GM12878 (cell line): ENCODE results near the gene ZNF335. TPM values are rescaled to one million over a fixed set of nuclear protein-coding genes. Genes with fewer than 3 reads are reported as not detected.

ENCODE experiments used
- ATF7 ChIP-seq: fragments of 450-650 bp; IDR thresholded peaks from 2 replicates; pipeline ENCODE4 v1.6.1; 2016; ENCODE audit warnings: low read depth, mild to moderate bottlenecking
- BCL11A ChIP-seq: IDR thresholded peaks from 2 replicates; pipeline ENCODE4 v1.6.1; 2011; ENCODE audit warnings: low read depth, low read length
- BCL3 ChIP-seq: IDR thresholded peaks from 2 replicates; pipeline ENCODE4 v1.6.1; 2011; ENCODE audit warnings: borderline replicate concordance, low read depth, mild to moderate bottlenecking, moderate library complexity, low read length; ENCODE audit not compliant: insufficient read depth, poor library complexity, severe bottlenecking
- CBX3 ChIP-seq: fragments of 200-600 bp; sonication (generic); IDR thresholded peaks from 2 replicates; pipeline ENCODE4 v1.6.1; 2016; ENCODE audit warnings: low read depth, borderline replicate concordance
- E2F4 ChIP-seq: IDR thresholded peaks from 2 replicates; pipeline ENCODE4 v1.6.1; 2012; ENCODE audit warnings: low read depth, low read length, improper control_type of control experiment
- E2F8 ChIP-seq: fragments of 450-650 bp; IDR thresholded peaks from 2 replicates; pipeline ENCODE4 v1.6.1; 2018; ENCODE audit warnings: mild to moderate bottlenecking, low read depth, moderate library complexity; ENCODE audit not compliant: partially characterized antibody
- E4F1 ChIP-seq: fragments of 450-650 bp; IDR thresholded peaks from 2 replicates; pipeline ENCODE4 v1.6.1; 2018; ENCODE audit warnings: borderline replicate concordance, mild to moderate bottlenecking; ENCODE audit not compliant: partially characterized antibody
- EGR1 ChIP-seq, 2 experiments: IDR thresholded peaks; 1 replicate in 1 of 2; 2 replicates in 1 of 2; pipeline ENCODE4 v1.6.1; 2011 to 2012; ENCODE audit warnings: low read depth in 2 of 2, low read length in 2 of 2, borderline replicate concordance in 1 of 2, mild to moderate bottlenecking in 1 of 2, moderate library complexity in 1 of 2
- NBN ChIP-seq: fragments of 450-650 bp; IDR thresholded peaks from 2 replicates; pipeline ENCODE4 v1.6.1; 2016
- PKNOX1 ChIP-seq: fragments of 450-650 bp; IDR thresholded peaks from 2 replicates; pipeline ENCODE4 v1.6.1; 2016; ENCODE audit warnings: mild to moderate bottlenecking
- RB1 ChIP-seq: fragments of 450-650 bp; formaldehyde crosslinking; IDR thresholded peaks from 2 replicates; pipeline ENCODE4 v1.6.1; 2017; ENCODE audit warnings: mild to moderate bottlenecking, borderline replicate concordance
- SP1 ChIP-seq: IDR thresholded peaks from one replicate; pipeline ENCODE4 v1.6.1; 2011; ENCODE audit warnings: low read depth, low read length
- STAT1 ChIP-seq: fragments of 450-650 bp; conservative IDR thresholded peaks from 2 replicates; pipeline ENCODE4 v1.6.1; 2014; ENCODE audit warnings: antibody characterized with exemption, mild to moderate bottlenecking
- STAT3 ChIP-seq: IDR thresholded peaks from 2 replicates; pipeline ENCODE4 v1.6.1; 2011; ENCODE audit warnings: low read depth, low read length, improper control_type of control experiment
- USF2 ChIP-seq: IDR thresholded peaks from 2 replicates; pipeline ENCODE4 v1.6.1; 2011; ENCODE audit warnings: low read depth, low read length, improper control_type of control experiment, borderline replicate concordance
- ZBED1 ChIP-seq: IDR thresholded peaks from 2 replicates; pipeline ENCODE4 v1.6.1; 2016; ENCODE audit warnings: borderline replicate concordance
- ZBTB33 ChIP-seq: fragments of 450-650 bp; IDR thresholded peaks from 2 replicates; pipeline ENCODE4 v1.6.1; 2017; ENCODE audit warnings: mild to moderate bottlenecking
- polyA plus RNA-seq, 11 experiments: library from polyadenylated mRNA; depleted of rRNA in 4 of 11; unstranded in 6 of 11; stranded (reverse) in 5 of 11; fragments of >200 nt; fragmentation: Nextera tagmentation in 4 of 11; fragmentation: Illumina TruSeq in 1 of 11; extraction: Ambion mirVana in 4 of 11; extraction: Trizol in 1 of 11; gene quantifications; 1 replicate in 1 of 11; 2 replicates in 10 of 11; pipeline versions ENCODE4 v1.2.1 to v1.2.3, GENCODE V29; 2011 to 2016; ENCODE audit warnings: inconsistent platforms in 2 of 11, missing spikeins in 2 of 11, low read depth in 1 of 11
- total RNA-seq, 4 experiments: library from RNA; depleted of rRNA in 3 of 4; stranded (reverse); fragments of >200 nt in 3 of 4; fragmentation: Illumina TruSeq in 1 of 4; extraction: Trizol in 1 of 4; gene quantifications; 2 replicates each; pipeline versions ENCODE4 v1.2.1 to v1.2.3, GENCODE V29; 2013 to 2021

The ZNF335 gene
- total and polyA plus RNA-seq, 10 of the 15 experiments (the other 5 are each of a cell fraction or from before 2014, with no cell fraction given), result 0.74 to 30.1 (median 14.5) TPM

- TF ChIP-seq ZBTB33 (0 out of 2 replicates have a peak, but pooled peaks have one; percentile 34), BCL11A (no peak), E4F1 (no peak), STAT1 (no peak), E2F4 (no peak), NBN (no peak), PKNOX1 (peak; percentile 51), USF2 (no peak), E2F8 (no peak), ATF7 (no peak), SP1 (no peak), CBX3 (no peak), ZBED1 (no peak), RB1 (peak; percentile 32; the same call in 1 of the 2 replicates), BCL3 (no peak), STAT3 (no peak), EGR1 (IDR thresholded peaks at IDR 0.05; ENCODE audit: borderline replicate concordance in 1 of 2, low read depth in 2 of 2, low read length in 2 of 2) (no peak)
These were observed 42.0 kb upstream of the ZNF335 start (continued) for GRCh38 chr20:46013829-46014516.
